Gastrocnemius medialis (tissue), 4 donors: ENCODE measurements around the gene GRIN2A. TPM values are rescaled to one million over a fixed set of nuclear protein-coding genes. Genes with fewer than 3 reads are reported as not detected.

ENCODE experiments used
- ATAC-seq, 2 donors: fragments of 150-250 bp; one replicate each; pipeline ENCODE4 v1.9.1; 2016
- DNase-seq, 2 donors: peaks; one replicate each; pipeline ENCODE4 v3.0.0-alpha.2; 2019
- H3K27ac ChIP-seq, 4 donors: fragments of 200-600 bp; sonication (generic); 1 replicate in 1 of 4; 2 replicates in 3 of 4; pipeline ENCODE4 v1.5.1; 2016 to 2018; ENCODE audit warnings: mild to moderate bottlenecking in 2 of 4, moderate library complexity in 1 of 4
- H3K27me3 ChIP-seq, 3 donors: fragments of 200-600 bp; sonication (generic) in 2 of 3; 1 replicate in 1 of 3; 2 replicates in 2 of 3; pipeline versions ENCODE4 v1.5.1 to v1.6.0; 2016 to 2019; ENCODE audit warnings: mild to moderate bottlenecking in 1 of 3, moderate library complexity in 1 of 3
- H3K36me3 ChIP-seq, 2 donors: fragments of 200-600 bp; sonication (generic) in 1 of 2; one replicate each; pipeline ENCODE4 v1.5.1; 2017 to 2018
- H3K4me1 ChIP-seq, 2 donors: fragments of 200-600 bp; sonication (generic) in 1 of 2; one replicate each; pipeline ENCODE4 v1.5.1; 2016 to 2017; ENCODE audit warnings: mild to moderate bottlenecking in 2 of 2
- H3K4me3 ChIP-seq, 4 donors: fragments of 200-600 bp; sonication (generic) in 3 of 4; 1 replicate in 1 of 4; 2 replicates in 3 of 4; pipeline ENCODE4 v1.5.1; 2016 to 2019; ENCODE audit warnings: mild to moderate bottlenecking in 2 of 4
- H3K9me3 ChIP-seq, 3 donors: fragments of 200-600 bp; sonication (generic) in 2 of 3; 1 replicate in 1 of 3; 2 replicates in 2 of 3; pipeline ENCODE4 v1.5.1; 2016 to 2019
- POLR2A ChIP-seq, 2 donors: fragments of 450-650 bp; IDR thresholded peaks; one replicate each; pipeline ENCODE4 v1.6.1; 2017; ENCODE audit warnings: antibody characterized with exemption in 2 of 2, mild to moderate bottlenecking in 2 of 2, moderate library complexity in 2 of 2
- in situ Hi-C, 4 donors: fragments of 200-750 bp; cut with MboI; loops; one replicate each; pipeline versions ENCODE4 v1.15.0 to v1.8.0; 2017; ENCODE audit warnings: low sequenced_read_pairs in 4 of 4
- intact Hi-C: fragments of 100-400 bp; cut with DNase I; formaldehyde crosslinking; loops from one replicate; pipeline ENCODE4 v1.15.1; 2023; ENCODE audit warnings: low total_unique reads
- total RNA-seq, 4 donors: library from RNA; depleted of rRNA; stranded (reverse); fragments of >200 nt; gene quantifications; one replicate each; pipeline versions ENCODE4 v1.1.0 to v1.2.3, GENCODE V29; 2016
- TF ChIP-seq, protein P1 (sequence below), 5 experiments: fragments of 450-650 bp in 3 of 5; fragments of 200-600 bp in 2 of 5; sonication (generic) in 2 of 5; IDR thresholded peaks in 4 of 5; conservative IDR thresholded peaks in 1 of 5; 1 replicate in 4 of 5; 2 replicates in 1 of 5; pipeline ENCODE4 v1.5.1; 2016 to 2019; ENCODE audit warnings: antibody characterized with exemption in 5 of 5, mild to moderate bottlenecking in 3 of 5, moderate library complexity in 3 of 5

The GRIN2A gene
- total RNA-seq, 4 donors from 2014 or later: 0.13 to 0.87 TPM; not detected in 2

DNA sequence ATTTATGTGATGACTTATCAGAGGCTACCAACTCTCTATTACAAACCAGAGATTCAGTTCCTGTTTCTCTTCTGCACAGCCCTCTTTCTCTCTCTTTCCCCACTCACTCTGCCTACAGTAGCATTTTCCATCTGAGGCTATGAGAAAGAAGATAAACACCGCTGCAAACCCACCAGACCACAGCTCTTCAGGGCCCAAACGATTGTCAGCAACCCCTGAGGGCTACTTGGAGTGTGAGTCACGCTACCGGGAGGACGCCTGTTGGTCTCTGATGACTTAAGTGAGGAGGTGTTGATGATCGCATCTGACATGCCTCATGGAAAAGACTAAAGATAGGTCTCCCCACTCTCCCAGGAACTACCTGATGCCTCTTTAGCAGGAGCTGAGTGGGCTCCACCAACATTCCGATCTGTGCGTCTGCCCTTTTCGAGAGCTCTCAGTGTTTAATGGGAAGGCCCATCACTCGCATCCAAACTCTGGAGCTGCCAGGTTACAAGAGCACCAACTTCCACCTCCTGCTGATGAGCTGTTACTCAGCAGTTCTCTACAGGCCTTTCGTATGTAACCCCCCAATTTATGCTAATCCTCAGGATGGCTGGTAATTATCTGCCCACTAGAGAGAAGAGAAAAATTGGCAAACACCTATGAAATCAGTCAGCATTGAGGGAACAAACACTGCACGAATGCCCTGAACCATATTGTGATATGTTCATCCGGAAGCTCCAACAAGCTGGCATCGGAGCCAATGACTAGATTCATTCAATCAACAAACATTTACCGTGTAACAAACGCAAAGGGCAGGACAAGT lies 9.2 kb downstream of the GRIN2A start:
- TF ChIP-seq, protein P1, sequence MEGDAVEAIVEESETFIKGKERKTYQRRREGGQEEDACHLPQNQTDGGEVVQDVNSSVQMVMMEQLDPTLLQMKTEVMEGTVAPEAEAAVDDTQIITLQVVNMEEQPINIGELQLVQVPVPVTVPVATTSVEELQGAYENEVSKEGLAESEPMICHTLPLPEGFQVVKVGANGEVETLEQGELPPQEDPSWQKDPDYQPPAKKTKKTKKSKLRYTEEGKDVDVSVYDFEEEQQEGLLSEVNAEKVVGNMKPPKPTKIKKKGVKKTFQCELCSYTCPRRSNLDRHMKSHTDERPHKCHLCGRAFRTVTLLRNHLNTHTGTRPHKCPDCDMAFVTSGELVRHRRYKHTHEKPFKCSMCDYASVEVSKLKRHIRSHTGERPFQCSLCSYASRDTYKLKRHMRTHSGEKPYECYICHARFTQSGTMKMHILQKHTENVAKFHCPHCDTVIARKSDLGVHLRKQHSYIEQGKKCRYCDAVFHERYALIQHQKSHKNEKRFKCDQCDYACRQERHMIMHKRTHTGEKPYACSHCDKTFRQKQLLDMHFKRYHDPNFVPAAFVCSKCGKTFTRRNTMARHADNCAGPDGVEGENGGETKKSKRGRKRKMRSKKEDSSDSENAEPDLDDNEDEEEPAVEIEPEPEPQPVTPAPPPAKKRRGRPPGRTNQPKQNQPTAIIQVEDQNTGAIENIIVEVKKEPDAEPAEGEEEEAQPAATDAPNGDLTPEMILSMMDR (IDR thresholded peaks at IDR 0.05 in 4 of 5, conservative IDR thresholded peaks at IDR 0.05 in 1 of 5): no peak
- TF ChIP-seq POLR2A (IDR thresholded peaks at IDR 0.05): no peak
- in situ Hi-C loops (loop anchor here in 1 of 4 donors (25.0 kb wide), 1 partner anchor 911 kb away; no protein-coding TSS in a partner anchor), intact Hi-C loops (no loop called here)
- no peak for ATAC-seq
- Histone ChIP-seq H3K4me3 (no peak overlapping the region), H3K9me3 (no peaks in the 10 kb centered on the region), H3K27me3 (no peaks in the 10 kb centered on the region), H3K27ac (no peak overlapping the region), H3K36me3 (no peaks in the 10 kb centered on the region), H3K4me1 (no peaks in the 10 kb centered on the region)
- no peak for DNase-seq

DNA sequence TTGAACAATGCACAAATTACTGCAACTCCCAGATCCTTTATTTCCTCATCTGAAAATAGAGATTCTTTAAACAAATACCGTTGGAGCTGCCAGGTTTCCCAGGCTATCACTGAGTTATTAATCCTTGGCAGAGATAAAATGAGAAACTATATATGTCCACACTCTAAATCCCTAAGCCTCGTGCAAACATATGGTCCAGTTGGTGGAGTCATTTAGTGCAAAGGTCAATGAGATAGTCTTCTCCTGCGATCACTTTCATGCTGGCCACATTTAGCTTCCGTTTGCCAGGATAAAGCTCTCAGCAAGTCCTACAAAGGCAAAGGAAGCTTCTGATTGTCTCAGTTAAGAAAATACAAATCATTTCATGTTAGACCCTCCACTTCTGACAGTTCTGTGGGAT lies 11.0 kb downstream of the GRIN2A start:
- ATAC-seq: no peak
- Histone ChIP-seq H3K4me3 (no peak overlapping the region), H3K27ac (no peak overlapping the region), H3K27me3 (no peaks in the 10 kb centered on the region), H3K9me3 (no peaks in the 10 kb centered on the region), H3K36me3 (no peaks in the 10 kb centered on the region), H3K4me1 (no peaks in the 10 kb centered on the region)
- intact Hi-C loops: no loop called here
- no peak for DNase-seq
- no peak for TF ChIP-seq POLR2A (IDR thresholded peaks at IDR 0.05)
- TF ChIP-seq, protein P1 (IDR thresholded peaks at IDR 0.05 in 4 of 5, conservative IDR thresholded peaks at IDR 0.05 in 1 of 5): no peak
- in situ Hi-C loops: loop anchor here in 1 of 4 donors (25.0 kb wide), 1 partner anchor 909 kb away; no protein-coding TSS in a partner anchor

DNA sequence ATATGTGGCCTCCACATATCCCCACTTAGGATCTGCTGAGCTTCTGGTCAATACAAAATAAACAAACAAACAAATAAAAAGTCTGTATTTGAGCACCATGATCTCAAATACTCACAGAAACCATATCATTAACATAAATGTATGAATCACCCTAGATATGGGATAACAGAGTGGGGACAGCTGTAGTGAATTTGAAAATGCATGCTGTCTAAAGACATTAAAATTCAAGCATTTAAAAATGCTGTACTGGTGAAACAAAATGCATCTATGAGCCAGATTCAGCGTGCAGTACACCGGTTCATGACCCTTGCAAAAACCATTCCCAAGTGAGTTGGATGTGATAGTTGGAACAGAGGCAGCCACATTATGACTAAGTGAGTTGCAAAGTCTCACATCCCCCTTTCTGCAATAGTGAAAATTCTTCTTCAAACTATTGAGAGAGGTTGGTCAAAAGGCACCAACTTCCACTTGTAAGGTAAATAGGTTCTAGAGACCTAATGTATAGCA lies 12.3 kb downstream of the GRIN2A start:
- intact Hi-C loops (no loop called here), in situ Hi-C loops (loop anchor here in 1 of 4 donors (25.0 kb wide), 1 partner anchor 908 kb away; no protein-coding TSS in a partner anchor)
- DNase-seq (no peak), ATAC-seq (no peak)
- no peak overlapping the region for H3K4me3 ChIP-seq
- H3K27me3 ChIP-seq: no peaks in the 10 kb centered on the region
- TF ChIP-seq, protein P1 (IDR thresholded peaks at IDR 0.05 in 4 of 5, conservative IDR thresholded peaks at IDR 0.05 in 1 of 5): no peak
- no peak for TF ChIP-seq POLR2A (IDR thresholded peaks at IDR 0.05)
- H3K36me3 ChIP-seq: no peaks in the 10 kb centered on the region
- no peaks in the 10 kb centered on the region for H3K9me3 ChIP-seq
- H3K27ac ChIP-seq: no peak overlapping the region
- H3K4me1 ChIP-seq: no peaks in the 10 kb centered on the region

DNA sequence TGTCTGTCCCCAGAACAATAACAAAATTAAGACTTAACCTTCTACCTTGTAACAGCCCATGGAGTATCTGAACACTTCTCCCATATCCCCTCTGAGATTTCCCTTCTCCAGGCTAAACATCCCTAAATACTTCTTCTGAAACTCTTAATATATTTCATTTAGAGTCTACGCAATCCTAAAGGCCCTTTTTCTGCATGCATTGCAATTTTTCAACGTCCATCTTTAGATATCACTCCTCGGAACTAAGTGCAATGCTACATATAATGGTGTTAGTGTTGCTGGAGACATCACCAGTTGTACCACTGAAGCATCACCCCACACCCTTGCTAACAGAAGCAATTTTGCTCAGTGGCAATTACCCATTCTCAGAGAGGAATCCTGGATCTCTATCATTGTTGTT lies 13.2 kb downstream of the GRIN2A start:
- in situ Hi-C loops (loop anchor here in 1 of 4 donors (25.0 kb wide), 1 partner anchor 907 kb away; no protein-coding TSS in a partner anchor), intact Hi-C loops (no loop called here)
- Histone ChIP-seq H3K9me3 (no peaks in the 10 kb centered on the region), H3K27me3 (no peaks in the 10 kb centered on the region), H3K4me1 (no peaks in the 10 kb centered on the region), H3K4me3 (no peak overlapping the region), H3K36me3 (no peaks in the 10 kb centered on the region), H3K27ac (no peak overlapping the region)
- ATAC-seq (no peak), DNase-seq (no peak)
- TF ChIP-seq, protein P1 (IDR thresholded peaks at IDR 0.05 in 4 of 5, conservative IDR thresholded peaks at IDR 0.05 in 1 of 5): no peak
- TF ChIP-seq POLR2A (IDR thresholded peaks at IDR 0.05): no peak
